Mononuclear cell (primary cell): ENCODE results near the gene PRR23E. TPM values are rescaled to one million over a fixed set of nuclear protein-coding genes. Genes with fewer than 3 reads are reported as not detected.

Experiments
- H3K27me3 ChIP-seq: 2 replicates; pipeline ENCODE4 v1.6.0; 2011; ENCODE audit warnings: low read length, control low read depth; ENCODE audit not compliant: insufficient read depth
- H3K4me1 ChIP-seq: 2 replicates; pipeline ENCODE4 v1.5.1; 2011; ENCODE audit warnings: mild to moderate bottlenecking, low read length, control low read depth; ENCODE audit not compliant: insufficient read depth
- H3K4me3 ChIP-seq: 2 replicates; pipeline ENCODE4 v1.5.1; 2011; ENCODE audit warnings: mild to moderate bottlenecking, low read length, moderate library complexity
- H3K9me3 ChIP-seq: 2 replicates; pipeline ENCODE4 v1.5.1; 2011; ENCODE audit warnings: low read depth, mild to moderate bottlenecking, control low read depth, low read length
- total RNA-seq: library from RNA; depleted of rRNA; stranded (reverse); fragments of >200 nt; gene quantifications from one replicate; pipeline ENCODE4 v1.2.3, GENCODE V29; 2012

The PRR23E gene
- total RNA-seq, 1 donor: not detected

DNA sequence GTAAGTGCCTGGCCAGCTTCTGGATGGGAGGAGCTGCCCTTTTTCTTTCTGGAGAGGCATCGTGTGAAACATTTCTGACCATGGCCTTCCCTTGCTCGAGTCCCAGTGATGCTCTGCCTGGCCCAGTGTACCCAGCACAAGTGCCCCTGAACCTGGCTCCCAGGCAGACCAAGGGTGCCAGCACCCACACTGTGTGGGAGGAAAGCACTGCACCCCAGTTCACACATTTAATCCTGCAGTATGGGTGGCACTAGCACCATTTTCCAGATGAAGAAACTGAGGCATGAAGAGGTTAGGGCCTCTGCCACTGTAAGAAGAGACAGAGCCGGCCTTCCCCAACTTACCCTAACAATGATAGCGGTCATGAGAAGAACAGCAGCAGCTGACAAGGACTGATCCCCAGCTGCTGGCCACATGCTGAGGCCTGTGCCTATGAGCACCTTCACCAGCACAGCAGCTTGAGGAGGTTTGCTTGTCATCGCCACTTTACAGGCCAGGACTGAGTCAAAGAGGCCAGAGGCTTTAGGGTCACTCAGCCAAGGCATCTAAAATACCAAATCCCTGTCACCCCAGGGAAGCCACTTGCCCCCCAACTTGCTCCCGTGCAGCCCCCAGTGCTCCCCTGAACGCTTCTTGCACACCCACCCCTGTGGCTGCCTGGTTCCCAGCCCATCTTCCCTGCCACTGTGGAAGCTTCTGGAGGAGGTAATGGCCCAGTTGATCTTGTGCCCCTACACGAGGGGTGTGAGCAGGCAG, 15.0 kb downstream of the PRR23E start:
- Histone ChIP-seq H3K4me3 (no peak overlapping the region), H3K9me3 (no peaks in the 10 kb centered on the region), H3K4me1 (no peaks in the 10 kb centered on the region), H3K27me3 (no peaks in the 10 kb centered on the region)

DNA sequence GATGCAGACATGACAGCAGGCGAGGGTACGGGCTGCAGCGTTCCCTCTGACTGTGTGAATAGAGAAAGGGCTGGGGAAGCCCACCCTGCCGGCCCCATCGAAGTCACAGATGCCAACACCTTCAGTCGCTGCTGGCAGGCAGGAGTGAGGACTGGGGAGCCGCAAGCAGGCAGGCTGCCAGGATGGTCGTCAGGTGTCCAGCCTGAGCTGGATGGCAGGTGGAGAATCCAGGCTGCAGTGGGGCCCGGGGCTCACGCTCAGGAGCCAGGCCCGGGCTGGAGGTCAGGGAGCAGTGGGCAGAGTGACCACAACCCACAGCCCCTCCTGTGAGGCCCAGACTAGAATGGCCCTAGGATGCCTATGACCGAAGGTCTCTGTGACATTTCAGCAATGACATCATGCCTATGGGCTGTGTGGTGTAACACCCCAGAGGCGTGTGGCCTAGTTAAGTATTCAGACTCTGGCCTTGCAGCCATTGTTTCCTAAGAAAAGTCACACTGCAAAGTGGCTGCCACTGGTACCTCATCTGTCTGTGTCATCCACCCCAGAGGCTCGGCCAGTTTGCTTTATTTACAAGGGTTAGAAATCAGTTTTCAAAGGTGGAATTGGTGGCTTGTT, 15.7 kb downstream of the PRR23E start:
- no peaks in the 10 kb centered on the region for H3K4me1 ChIP-seq
- H3K9me3 ChIP-seq: no peaks in the 10 kb centered on the region
- no peak overlapping the region for H3K4me3 ChIP-seq
- H3K27me3 ChIP-seq: no peaks in the 10 kb centered on the region

DNA sequence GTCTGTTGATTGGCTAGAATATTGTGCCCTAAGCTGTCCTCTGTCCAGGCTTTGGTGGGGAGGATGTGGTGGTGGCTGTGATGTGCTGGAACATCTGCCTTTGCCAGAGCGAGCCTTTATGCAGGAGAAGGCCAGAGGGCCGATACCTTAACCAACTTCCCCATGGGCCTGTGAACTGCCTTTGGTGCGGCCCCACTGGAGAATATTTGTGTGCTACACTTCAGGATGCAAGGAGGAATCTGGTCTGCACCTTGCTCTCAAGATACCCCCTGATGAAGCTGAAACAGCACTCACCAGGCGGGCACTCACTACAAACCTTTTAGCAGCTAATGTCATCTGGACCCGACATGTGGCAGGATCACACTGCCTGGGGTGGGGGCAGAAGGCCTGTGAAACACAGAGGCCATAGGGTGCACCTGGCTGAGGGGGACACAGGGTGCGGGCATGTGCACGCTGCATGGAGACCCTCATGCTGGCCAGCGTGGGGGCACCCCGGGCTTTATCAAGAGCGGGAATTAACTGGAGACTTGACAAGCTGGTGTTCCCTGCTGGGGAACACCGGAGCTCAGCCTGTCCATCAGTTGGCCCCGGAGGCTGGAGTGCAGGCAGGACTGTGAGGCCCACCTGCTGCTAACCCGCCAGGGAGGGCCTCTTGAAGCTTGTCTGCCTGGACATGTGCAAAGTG, 16.4 kb downstream of the PRR23E start:
- no peaks in the 10 kb centered on the region for H3K9me3 ChIP-seq
- no peaks in the 10 kb centered on the region for H3K4me1 ChIP-seq
- no peaks in the 10 kb centered on the region for H3K27me3 ChIP-seq
- H3K4me3 ChIP-seq: no peak overlapping the region

DNA sequence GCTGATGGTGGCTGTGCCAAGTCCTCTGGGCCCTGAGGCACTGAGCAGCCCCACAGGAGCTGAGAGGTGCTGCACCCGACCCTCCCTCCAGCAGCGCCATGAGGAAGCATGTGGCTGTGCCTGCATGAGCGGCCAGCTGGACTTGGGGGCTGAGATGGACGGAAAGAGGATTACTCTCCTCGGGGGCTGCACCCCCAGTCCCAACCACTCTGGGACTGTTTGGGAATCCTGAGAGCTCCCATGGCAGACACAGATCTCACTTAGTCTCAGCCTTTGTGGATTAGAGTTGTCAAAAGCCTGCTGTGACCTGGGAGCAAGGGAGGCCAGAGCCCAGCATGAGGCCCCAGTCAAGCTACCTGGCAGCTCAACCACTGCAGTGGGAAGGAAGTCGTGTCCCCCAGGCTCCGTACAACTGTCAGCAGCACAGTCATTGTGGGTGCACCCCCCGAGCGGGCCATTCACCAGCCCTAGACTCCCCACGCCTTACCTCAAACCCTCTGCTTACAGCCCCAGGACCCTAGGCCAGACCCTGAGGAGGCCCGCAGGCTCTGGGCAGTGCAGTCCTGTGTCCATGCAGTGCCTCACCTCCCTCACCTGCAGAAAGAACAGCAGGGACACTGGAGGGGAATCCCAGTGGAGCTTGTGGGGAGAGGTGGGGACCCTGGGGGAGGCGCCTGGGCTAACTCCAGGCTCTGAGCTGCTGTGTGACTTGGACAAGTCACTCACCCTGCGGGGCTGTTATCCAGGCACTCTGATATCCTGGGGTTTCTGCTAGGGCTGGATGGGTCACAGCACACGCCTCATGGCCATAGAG, 17.1 kb downstream of the PRR23E start:
- Histone ChIP-seq H3K27me3 (no peaks in the 10 kb centered on the region), H3K4me1 (no peaks in the 10 kb centered on the region), H3K4me3 (no peak overlapping the region), H3K9me3 (no peaks in the 10 kb centered on the region)

DNA sequence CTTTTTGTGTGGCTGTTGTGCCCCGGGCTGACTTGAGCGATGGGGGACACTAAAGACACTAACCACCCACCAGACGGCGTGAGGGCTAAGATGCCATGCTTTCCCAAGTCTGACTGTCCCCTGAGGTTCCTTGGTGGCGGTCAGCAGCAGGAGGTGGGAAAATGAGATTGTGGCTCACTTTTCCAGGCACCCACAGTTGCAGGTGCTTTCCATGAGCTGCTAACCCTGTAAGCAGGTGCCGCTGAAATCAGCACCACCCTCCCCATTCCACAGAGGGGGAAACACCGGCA, 17.7 kb downstream of the PRR23E start:
- H3K9me3 ChIP-seq: no peaks in the 10 kb centered on the region
- no peaks in the 10 kb centered on the region for H3K4me1 ChIP-seq
- H3K27me3 ChIP-seq: no peaks in the 10 kb centered on the region
- no peak overlapping the region for H3K4me3 ChIP-seq

DNA sequence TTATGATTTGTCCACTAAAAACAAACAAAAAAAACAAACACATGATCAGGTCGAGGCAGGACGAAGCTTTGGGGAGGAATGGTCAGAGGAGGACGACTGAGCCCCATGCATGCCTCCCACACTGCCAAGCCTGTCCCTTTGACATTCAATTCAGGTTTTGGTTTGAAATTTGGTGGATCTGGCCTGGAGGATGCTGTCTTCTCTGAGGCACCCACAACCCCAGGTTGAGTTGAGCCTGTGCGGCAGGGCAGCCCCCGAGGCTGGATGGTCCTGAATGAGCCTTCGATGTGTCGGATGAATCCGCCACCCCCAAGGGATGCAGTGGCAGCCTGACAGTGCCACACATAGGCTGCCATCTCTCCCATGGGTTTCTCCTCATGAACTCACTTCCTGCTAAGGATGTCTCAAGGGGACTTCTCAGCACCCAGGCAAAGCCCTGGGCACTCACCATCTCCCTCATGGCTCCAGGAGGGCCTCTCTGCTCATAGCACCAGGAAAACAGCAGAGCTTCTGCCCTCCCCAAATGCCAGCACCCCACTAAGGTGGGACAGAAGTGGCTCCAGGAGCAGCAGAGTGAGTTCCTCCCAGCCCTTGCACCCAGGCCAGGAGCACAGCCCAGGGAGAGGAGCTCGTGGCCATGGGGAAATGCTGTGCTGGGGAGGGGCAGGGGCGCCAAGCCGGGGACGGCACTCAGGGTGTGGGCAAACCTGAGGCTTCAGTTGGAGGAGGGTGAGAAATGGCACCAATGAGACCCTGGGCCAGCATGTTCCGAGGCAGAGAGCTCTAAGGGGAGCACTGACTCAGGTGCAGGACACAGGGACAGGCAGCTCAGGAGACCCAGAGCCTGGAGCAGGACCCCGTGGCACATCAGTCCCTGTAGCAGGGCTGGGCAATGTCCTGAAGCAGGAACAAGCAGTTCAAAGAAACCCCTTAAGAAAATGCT, 18.5 kb downstream of the PRR23E start:
- Histone ChIP-seq H3K9me3 (no peaks in the 10 kb centered on the region), H3K4me3 (no peak overlapping the region), H3K27me3 (no peaks in the 10 kb centered on the region), H3K4me1 (no peaks in the 10 kb centered on the region)

DNA sequence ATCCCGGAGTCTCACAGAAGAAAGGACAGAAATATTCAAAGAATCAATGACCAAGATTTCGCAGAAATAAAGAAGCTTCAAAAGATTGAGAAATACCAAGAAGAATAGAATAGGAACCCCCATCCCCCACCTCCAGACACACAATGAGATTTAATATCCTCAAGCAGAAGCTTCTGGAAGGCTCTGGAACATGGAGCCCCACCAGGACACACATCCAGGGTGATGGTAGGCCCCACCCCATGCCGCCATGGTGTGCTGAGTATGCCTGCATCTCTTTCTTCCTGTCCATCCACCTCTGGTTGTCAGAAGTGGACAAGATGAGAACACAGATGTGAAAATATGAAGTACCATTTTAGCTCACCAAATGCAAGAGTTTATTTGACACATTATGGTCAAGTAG, 19.3 kb downstream of the PRR23E start:
- Histone ChIP-seq H3K4me1 (peaks cover 4% of the 10 kb centered on the region), H3K4me3 (no peak overlapping the region), H3K27me3 (no peaks in the 10 kb centered on the region), H3K9me3 (no peaks in the 10 kb centered on the region)

DNA sequence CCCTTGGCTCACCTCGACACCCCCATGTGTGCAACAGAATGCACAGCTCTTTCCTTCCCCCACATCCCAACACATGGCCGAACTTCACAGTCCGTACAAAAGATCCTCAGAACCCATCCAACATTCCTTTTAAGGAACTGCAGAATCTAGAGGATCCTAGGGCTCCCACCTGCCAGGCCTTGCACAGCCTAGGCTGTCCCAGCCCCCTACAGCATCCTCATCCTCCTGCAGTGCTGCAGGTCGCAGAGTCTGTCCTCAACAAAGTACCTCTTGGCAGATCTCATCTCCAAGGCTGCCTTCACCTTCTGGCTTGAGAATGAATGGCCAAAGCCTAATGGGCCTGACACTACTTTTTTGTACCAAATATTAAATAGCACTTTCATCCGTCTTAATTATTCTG, 19.8 kb downstream of the PRR23E start:
- Histone ChIP-seq H3K4me1 (peaks cover 4% of the 10 kb centered on the region), H3K27me3 (no peaks in the 10 kb centered on the region), H3K9me3 (no peaks in the 10 kb centered on the region), H3K4me3 (no peak overlapping the region)

DNA sequence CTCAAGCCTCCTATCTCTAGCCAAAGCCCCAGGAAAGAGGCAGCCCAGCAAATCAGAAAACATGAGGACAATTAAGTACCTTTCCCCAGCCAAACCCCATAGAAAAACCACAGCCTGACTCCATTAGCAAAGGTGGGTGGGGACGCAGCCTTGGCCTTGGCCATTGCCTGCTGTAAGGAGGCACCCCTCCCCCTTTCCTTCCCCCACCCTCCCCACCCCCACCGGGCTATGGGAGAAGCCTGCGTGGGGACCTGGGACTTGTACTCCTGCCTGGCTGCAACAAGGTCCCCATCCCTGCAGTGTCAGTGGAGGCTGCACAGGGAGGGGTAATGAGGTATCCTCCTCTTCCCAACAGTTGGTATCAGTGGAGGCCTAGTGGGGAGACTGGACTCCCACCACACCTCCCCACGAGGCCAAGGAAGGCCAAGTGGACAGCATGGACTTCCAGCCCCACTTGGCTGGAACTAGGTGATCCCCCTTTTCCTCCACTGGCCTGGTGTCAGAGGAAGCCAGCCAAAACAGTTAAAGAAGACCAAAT, 20.5 kb downstream of the PRR23E start:
- H3K4me3 ChIP-seq: no peak overlapping the region

DNA sequence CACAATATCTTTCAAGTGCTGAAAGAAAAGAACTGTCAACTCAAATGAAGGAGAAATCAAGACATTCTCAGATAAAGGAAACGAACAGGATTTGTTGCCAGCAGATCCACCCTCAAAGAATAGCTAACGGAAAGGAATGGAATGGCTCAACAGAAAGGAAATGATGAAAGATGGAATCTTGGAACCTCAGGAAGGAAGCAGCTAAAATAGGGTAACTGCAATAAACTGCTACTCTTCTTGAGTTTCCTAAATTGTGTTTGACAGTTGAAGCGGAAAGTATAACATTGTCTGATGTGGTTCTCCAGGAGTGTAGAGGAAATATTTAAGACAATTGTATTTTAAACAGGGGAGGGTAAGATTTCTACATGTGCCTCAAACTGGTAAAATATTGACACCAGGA, 22.0 kb downstream of the PRR23E start:
- no peak overlapping the region for H3K4me3 ChIP-seq
- no peaks in the 10 kb centered on the region for H3K9me3 ChIP-seq
- peaks cover 4% of the 10 kb centered on the region for H3K4me1 ChIP-seq
- no peaks in the 10 kb centered on the region for H3K27me3 ChIP-seq

More for the DNA sequence above, 20.5 kb downstream of the PRR23E start:
- peaks cover 4% of the 10 kb centered on the region for H3K4me1 ChIP-seq
- no peaks in the 10 kb centered on the region for H3K9me3 ChIP-seq
- no peaks in the 10 kb centered on the region for H3K27me3 ChIP-seq

DNA sequence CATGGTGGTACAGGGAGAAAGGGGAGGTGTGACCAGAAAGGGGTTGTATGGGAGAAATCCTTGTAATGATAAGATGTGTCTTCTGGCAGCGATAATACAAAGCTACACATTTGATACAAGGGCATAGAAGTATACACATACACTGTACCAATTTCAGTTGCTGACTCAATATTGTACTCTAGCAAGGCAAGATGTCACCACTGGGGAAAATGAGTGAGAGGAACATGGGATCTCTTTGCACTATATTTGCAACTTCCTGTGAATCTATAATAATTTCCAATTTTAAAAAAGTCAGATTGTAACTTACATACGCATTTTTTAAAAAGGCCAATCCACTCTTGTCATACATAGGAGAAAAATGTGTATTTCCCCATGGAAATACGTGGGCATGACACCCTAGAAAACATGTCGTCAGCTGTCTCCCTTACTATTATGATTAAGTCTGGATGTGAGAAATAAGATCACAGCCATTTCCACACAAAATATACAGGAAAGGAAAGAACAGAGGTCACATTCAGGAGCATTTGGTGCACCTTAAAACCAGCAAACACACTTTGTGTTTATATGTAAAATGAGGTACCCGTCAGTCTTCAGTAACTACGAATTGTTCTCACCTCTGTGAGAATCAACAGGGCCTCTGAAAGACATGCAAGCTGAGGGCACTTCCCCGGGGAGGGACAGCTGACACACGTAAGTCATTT, 22.9 kb downstream of the PRR23E start:
- Histone ChIP-seq H3K4me1 (peaks cover 4% of the 10 kb centered on the region), H3K9me3 (no peaks in the 10 kb centered on the region), H3K4me3 (no peak overlapping the region), H3K27me3 (no peaks in the 10 kb centered on the region)

DNA sequence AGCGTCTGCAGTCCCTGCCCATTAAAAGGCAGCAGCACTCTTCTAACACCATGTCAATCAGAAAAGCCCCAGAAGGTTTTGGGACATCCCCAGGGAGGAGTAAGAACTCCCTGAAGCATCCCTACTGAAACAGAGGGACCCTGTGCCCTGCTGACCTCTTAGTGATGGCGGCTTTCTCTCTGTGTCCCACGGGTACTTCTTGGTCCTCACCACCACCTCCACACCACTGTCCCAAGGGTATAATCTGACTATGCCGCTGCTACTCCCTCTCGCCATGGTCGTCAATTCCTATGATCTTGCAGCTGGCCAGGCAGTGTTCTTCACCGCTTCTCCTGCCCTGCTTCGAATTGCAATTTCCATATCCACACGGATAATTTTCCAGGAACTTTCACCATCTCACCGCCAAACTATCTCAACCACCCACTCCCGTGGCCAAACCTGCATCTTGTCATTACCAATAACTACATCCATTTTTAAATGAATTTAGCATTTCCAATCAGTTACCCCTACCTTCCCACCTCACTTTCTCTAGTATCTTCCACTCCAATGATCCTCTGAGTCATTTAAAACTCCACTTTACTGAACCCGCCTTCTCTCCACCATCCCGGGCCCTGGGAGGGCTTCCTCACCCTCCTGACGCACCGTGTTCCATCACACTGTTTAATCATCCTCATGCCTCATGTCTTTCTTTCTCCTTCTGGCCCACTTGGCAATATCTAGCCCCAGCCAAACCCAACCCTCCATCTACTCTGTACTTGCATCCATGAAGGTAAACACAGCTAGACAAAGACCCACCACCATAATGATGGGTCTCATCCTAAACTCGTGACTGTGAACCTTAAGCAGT, 23.7 kb downstream of the PRR23E start:
- H3K9me3 ChIP-seq: no peaks in the 10 kb centered on the region
- H3K4me1 ChIP-seq: peaks cover 4% of the 10 kb centered on the region
- H3K4me3 ChIP-seq: no peak overlapping the region
- H3K27me3 ChIP-seq: no peaks in the 10 kb centered on the region
